Measurements from ENCODE around the gene ATP5PD.
"Not testable (repeated sequence)": the region's sequence is repeated elsewhere in the genome, so short reads cannot be mapped to it uniquely, and the experiment has no call there.

DNA sequence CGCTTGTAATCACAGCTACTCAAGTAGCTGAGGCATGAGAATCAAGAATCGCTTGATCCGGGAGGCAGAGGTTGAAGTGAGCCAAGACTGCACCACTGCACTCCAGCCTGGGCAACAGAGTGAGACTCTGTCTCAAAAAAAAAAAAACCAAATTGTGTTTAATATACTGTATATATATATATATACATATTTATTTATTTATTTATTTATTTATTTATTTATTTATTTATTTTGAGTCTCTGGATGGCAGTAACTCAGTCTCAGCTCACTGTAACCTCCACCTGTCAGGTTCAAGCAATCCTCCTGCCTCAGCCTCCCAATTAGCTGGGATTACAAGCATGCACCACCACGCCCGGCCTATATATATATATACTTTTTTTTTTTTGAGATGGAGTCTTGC lies 26.1 kb upstream of the ATP5PD start:
- TF ChIP-seq, protein P1, sequence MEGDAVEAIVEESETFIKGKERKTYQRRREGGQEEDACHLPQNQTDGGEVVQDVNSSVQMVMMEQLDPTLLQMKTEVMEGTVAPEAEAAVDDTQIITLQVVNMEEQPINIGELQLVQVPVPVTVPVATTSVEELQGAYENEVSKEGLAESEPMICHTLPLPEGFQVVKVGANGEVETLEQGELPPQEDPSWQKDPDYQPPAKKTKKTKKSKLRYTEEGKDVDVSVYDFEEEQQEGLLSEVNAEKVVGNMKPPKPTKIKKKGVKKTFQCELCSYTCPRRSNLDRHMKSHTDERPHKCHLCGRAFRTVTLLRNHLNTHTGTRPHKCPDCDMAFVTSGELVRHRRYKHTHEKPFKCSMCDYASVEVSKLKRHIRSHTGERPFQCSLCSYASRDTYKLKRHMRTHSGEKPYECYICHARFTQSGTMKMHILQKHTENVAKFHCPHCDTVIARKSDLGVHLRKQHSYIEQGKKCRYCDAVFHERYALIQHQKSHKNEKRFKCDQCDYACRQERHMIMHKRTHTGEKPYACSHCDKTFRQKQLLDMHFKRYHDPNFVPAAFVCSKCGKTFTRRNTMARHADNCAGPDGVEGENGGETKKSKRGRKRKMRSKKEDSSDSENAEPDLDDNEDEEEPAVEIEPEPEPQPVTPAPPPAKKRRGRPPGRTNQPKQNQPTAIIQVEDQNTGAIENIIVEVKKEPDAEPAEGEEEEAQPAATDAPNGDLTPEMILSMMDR (IDR thresholded peaks at IDR 0.05), result not testable (repeated sequence)
- TF ChIP-seq ZFX (IDR thresholded peaks at IDR 0.05; ENCODE audit: borderline replicate concordance), result not testable (repeated sequence)
